Choroid plexus epithelial cell (primary cell): ENCODE results near the gene TLR7.

Source experiments
- DNase-seq: peaks from one replicate; pipeline ENCODE4 v3.0.0-alpha.2; 2010; ENCODE audit warnings: low read depth
- H3K4me3 ChIP-seq: 2 replicates; pipeline ENCODE4 v1.5.1; 2011; ENCODE audit warnings: low read depth, mild to moderate bottlenecking, control low read depth, low read length, moderate library complexity
- CTCF ChIP-seq: conservative IDR thresholded peaks from 2 replicates; pipeline ENCODE4 v1.5.1; 2011; ENCODE audit warnings: low read depth, mild to moderate bottlenecking, control low read depth, inconsistent platforms, low read length, moderate library complexity

TLR7 gene

GRCh38 chrX:12866451-12867377 is at the start of gene TLR7:
TSS of gene TLR7 (plus strand) at chrX:12867072. CDS start at chrX:12867579, 507 bp downstream.
- no peak within 1 kb of the TSS for H3K4me3 ChIP-seq
- DNase-seq, result no peak

GRCh38 chrX:12817528-12817927 is 49.3 kb upstream of the TLR7 start:
- no peak for TF ChIP-seq CTCF
- no peak for DNase-seq
- no peak overlapping the region for H3K4me3 ChIP-seq

More at GRCh38 chrX:12866451-12867377, at the start of gene TLR7:
- TF ChIP-seq CTCF, result no peak

- H3K4me3 ChIP-seq, result no peak overlapping the region
- peak; percentile 10 for DNase-seq
- no peak for TF ChIP-seq CTCF
These were observed 47.6 kb upstream of the TLR7 start for GRCh38 chrX:12819222-12819621.

GRCh38 chrX:12820737-12821136 is 46.1 kb upstream of the TLR7 start:
- H3K4me3 ChIP-seq, result no peak overlapping the region
- DNase-seq, result no peak
- TF ChIP-seq CTCF, result no peak

GRCh38 chrX:12824944-12825343 is 41.9 kb upstream of the TLR7 start:
- no peak for DNase-seq
- H3K4me3 ChIP-seq, result no peak overlapping the region
- TF ChIP-seq CTCF, result no peak

- peak; percentile 14 for DNase-seq
These were observed 41.1 kb upstream of the TLR7 start for GRCh38 chrX:12825801-12826200.

More at GRCh38 chrX:12825801-12826200, 41.1 kb upstream of the TLR7 start:
- TF ChIP-seq CTCF, result no peak
- no peak overlapping the region for H3K4me3 ChIP-seq
